ENCODE measurements around the gene ADARB2. TPM values are rescaled to one million over a fixed set of nuclear protein-coding genes. Genes with fewer than 3 reads are reported as not detected.

The ADARB2 gene
- total RNA-seq, 1 donor from 2014 or later, result 0.80 TPM

DNA sequence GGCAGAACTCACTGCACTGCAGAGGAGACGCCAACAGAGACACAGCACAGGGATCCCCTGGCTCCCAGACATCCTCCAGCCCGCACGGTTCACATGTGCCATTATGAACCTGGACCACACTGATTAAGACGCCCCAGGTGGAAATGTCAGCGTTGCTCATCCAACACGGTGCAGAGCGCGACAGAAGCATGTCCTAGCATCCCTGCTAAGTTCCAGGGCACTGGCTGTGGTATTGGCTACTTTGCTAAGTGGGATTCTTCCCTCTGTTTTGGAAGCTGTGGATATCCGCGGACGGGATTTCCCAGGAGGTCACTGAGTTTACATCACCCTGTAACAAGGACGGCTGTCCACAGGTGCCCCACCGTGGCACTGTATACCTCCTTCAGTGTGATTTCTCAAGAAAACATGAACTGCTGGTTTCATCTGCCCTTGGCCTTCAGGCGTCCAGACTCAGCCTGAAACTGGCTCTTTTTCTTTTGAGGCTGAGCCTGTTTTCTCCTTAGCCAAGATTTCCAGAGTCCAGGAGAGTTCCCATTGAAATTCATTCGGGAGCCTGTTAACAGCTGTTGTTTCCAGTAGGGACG is 357.1 kb downstream of the ADARB2 start:
- Histone ChIP-seq H3K4me1 (no peaks in the 10 kb centered on the region), H3K27ac (no peak overlapping the region), H3K27me3 (ENCODE audit: low read depth) (peaks cover 18% of the 10 kb centered on the region), H3K4me3 (no peak overlapping the region), H3K9me3 (no peaks in the 10 kb centered on the region), H3K36me3 (no peaks in the 10 kb centered on the region)
- no peak for ATAC-seq
- no peak for DNase-seq
- TF ChIP-seq, protein P1, sequence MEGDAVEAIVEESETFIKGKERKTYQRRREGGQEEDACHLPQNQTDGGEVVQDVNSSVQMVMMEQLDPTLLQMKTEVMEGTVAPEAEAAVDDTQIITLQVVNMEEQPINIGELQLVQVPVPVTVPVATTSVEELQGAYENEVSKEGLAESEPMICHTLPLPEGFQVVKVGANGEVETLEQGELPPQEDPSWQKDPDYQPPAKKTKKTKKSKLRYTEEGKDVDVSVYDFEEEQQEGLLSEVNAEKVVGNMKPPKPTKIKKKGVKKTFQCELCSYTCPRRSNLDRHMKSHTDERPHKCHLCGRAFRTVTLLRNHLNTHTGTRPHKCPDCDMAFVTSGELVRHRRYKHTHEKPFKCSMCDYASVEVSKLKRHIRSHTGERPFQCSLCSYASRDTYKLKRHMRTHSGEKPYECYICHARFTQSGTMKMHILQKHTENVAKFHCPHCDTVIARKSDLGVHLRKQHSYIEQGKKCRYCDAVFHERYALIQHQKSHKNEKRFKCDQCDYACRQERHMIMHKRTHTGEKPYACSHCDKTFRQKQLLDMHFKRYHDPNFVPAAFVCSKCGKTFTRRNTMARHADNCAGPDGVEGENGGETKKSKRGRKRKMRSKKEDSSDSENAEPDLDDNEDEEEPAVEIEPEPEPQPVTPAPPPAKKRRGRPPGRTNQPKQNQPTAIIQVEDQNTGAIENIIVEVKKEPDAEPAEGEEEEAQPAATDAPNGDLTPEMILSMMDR (IDR thresholded peaks at IDR 0.05), result no peak
- intact Hi-C loops (cut with DNase I), result no loop called here

DNA sequence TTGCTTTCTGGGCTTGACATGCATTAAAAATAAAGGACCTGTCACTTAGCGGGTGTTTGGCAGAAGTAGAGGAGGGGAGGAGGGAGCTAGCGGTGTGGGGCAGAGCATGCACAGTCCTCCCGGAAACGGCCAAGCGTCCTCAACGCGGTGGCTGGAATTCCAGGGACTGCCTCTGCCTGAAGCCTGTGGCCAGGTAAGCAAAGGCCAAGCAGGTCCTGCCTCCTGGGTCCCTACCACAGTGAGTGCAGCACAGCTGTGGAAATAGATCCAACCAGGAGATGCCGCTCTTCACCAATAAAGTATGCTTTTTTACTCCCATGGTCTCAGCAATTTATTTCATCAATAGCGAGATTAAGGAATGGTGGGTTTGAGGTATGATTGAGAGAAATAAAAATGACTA is 357.7 kb downstream of the ADARB2 start:
- ATAC-seq, result no peak
- no peak for DNase-seq
- Histone ChIP-seq H3K36me3 (no peaks in the 10 kb centered on the region), H3K4me3 (no peak overlapping the region), H3K27ac (no peak overlapping the region), H3K4me1 (no peaks in the 10 kb centered on the region), H3K9me3 (no peaks in the 10 kb centered on the region), H3K27me3 (ENCODE audit: low read depth) (peaks cover 18% of the 10 kb centered on the region)
- intact Hi-C loops (cut with DNase I), result no loop called here
- TF ChIP-seq, protein P1 (IDR thresholded peaks at IDR 0.05), result no peak

DNA sequence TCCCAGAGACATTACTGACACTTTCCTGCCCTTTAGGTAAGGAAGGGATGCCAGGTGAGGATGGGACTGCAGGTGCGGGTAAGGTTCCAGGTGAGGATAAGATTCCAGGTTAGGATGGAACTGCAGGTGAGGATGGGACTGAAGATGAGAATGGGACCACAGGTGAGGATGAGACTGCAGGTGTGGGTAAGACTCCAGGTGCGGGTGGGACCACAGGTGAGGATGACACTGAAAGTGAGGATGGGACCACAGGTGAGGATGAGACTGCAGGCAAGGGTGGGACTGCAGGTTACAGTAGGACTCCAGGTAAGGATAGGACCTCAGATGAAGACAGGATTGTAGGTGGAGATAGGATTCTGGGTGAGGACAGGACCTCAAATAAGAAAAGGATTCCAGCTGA is 358.9 kb downstream of the ADARB2 start:
- peaks cover 18% of the 10 kb centered on the region for H3K27me3 ChIP-seq (ENCODE audit: low read depth)
- intact Hi-C loops (cut with DNase I), result no loop called here
- no peak for ATAC-seq
- H3K4me3 ChIP-seq, result no peak overlapping the region
- H3K27ac ChIP-seq, result no peak overlapping the region
- H3K36me3 ChIP-seq, result no peaks in the 10 kb centered on the region
- H3K4me1 ChIP-seq, result no peaks in the 10 kb centered on the region
- DNase-seq, result no peak
- no peaks in the 10 kb centered on the region for H3K9me3 ChIP-seq
- TF ChIP-seq, protein P1 (IDR thresholded peaks at IDR 0.05), result no peak

DNA sequence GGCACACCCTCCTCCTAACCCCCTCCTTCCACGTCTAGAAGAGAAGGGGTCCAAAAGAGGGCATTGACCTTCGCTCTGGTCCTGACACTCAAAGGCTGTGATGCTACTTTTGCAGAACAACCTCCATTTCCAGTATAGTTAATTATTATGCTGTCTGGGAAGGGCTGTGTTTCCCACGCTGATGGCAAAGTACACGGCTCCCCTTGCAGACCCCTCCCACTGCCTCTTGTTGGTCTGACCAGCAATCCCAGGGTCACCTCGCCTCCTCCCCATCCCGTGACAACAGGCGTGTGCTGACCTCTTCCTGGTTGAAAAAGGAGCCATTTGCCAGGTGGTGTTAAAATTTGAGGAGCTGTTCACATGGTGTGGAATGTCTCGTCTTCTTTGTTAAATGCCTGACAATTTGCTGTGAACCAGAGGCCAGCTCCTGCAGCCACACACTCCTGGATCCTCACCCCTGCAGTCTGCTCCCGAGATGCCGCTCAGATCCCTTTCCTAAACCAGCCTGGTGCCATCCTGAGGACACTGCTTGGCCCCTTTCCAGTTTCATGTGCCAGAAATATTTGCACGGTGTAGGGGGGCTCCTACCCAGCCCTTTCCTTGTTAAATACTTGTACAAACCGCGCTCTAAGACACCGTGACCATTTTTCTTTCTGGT is 359.5 kb downstream of the ADARB2 start:
- Histone ChIP-seq H3K4me3 (no peak overlapping the region), H3K4me1 (no peaks in the 10 kb centered on the region), H3K27ac (no peak overlapping the region), H3K9me3 (no peaks in the 10 kb centered on the region), H3K36me3 (no peaks in the 10 kb centered on the region), H3K27me3 (ENCODE audit: low read depth) (peaks cover 18% of the 10 kb centered on the region)
- intact Hi-C loops (cut with DNase I), result no loop called here
- DNase-seq, result no peak
- TF ChIP-seq, protein P1 (IDR thresholded peaks at IDR 0.05), result no peak
- no peak for ATAC-seq

DNA sequence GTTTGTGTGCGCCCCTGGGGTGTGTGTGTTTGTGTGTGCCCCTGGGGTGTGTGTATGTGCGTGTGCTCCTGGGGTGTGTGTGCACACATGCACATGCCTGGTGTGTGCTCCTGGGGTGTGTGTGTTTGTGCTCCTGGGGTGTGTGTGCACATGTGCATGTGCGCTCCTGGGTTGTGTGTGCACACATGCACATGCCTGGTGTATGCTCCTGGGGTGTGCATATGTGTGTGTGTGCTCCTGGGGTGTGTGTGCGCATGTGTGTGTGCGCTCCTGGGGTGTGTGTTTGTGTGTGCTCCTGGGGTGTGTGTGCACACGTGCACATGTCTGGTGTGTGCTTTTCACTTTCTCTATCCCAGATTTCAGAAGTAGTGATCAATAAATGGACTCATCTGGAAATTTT is 360.1 kb downstream of the ADARB2 start:
- Histone ChIP-seq H3K9me3 (no peaks in the 10 kb centered on the region), H3K36me3 (no peaks in the 10 kb centered on the region), H3K27me3 (ENCODE audit: low read depth) (peaks cover 18% of the 10 kb centered on the region), H3K4me1 (no peaks in the 10 kb centered on the region), H3K27ac (no peak overlapping the region), H3K4me3 (no peak overlapping the region)
- TF ChIP-seq, protein P1 (IDR thresholded peaks at IDR 0.05), result no peak
- ATAC-seq, result peak in 1 of 2 donors; percentile 27
- intact Hi-C loops (cut with DNase I), result no loop called here
- no peak for DNase-seq
